NOMO-1 (cell line): Measurements from ENCODE around the gene CSNK1G3.

Experiments used
- DNase-seq, 2 experiments: peaks; one replicate each; lab custom pipeline; 2025; ENCODE audit not compliant: unreplicated experiment in 2 of 2; lab: John Stamatoyannopoulos, UW

Gene CSNK1G3

DNA sequence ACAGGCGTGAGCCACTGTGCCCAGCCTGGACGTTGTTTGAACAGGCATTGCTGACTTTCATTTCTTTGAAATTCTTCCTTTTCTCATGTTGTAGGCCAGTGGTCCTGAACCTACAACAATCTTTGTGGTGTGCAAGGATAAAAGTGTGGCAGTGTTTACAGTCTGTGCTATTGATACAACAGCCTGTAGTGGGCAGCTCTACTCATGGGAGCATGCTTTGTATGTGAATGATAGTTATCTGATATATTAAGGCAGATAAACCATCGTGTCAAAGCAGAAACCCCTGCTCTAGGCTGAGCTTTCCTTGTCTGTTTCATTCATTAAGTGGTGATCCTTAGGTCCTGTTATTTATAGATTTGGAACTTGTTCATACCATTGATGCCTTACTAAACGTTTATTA, 42.6 kb downstream of the CSNK1G3 start:
- DNase-seq = no peak

DNA sequence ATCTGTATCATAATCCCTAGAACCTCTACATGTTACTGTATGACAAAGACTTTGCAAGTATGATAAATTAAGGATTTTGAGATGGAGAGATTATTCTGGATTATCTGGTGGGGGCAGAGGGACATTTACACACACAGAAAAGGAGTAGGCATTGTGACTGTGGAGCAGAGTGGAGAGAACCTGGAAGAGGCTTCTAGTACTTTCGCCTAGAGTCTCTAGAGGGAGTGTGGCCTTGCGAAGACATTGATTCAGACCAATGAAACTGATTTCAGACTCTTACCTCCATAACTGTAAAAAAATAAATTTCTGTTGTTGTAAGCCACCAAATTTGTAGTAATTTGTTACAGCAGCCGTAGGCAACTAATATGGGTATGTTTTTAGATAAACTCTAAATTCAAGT, 45.9 kb downstream of the CSNK1G3 start:
- no peak for DNase-seq

GRCh38 chr5:123558762-123559433, 46.9 kb downstream of the CSNK1G3 start:
- no peak for DNase-seq

DNA sequence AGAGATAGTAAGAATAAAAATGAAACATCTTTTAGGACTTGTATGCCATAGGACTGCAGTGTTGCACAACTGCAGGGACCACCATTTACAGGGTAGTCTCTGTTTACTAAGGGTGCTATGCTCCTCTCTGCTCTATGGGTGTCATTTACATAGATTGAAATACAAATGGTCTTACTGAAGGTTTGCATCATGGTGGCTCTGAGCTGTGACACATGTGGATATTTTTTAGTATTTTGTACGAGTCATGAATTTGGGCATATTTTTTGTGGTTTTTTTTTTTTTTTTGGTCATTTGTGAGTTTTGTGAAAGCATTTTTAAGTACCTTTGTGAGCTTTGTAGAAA, 47.4 kb downstream of the CSNK1G3 start:
- DNase-seq = no peak

- DNase-seq = no peak
These were observed 49.3 kb downstream of the CSNK1G3 start for GRCh38 chr5:123561230-123561629.

GRCh38 chr5:123571927-123572326, 60.0 kb downstream of the CSNK1G3 start:
- DNase-seq = no peak

GRCh38 chr5:123578390-123578789, 66.4 kb downstream of the CSNK1G3 start:
- DNase-seq = no peak

DNA sequence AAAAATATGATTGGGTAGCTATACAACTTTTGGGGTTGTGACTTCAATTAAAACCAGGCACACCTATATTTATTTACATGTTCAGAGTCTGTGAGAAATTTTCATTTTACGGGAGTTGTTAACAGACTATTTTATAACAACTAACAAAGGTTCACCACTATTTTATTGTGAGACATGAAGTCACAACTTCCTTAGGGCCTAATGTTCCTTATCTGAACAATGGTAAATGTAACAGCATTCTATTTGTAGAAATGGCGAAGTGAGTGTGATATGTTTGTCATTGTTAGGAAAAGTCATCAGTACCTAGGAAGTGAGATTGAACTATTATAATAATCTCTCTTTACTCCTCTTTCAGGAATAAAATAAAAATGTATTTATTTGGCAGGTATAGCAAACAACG, 67.4 kb downstream of the CSNK1G3 start:
- no peak for DNase-seq

GRCh38 chr5:123582550-123583285, 70.7 kb downstream of the CSNK1G3 start:
- peak in 1 of 2 experiments; percentile 18 for DNase-seq

GRCh38 chr5:123585871-123586270, 73.9 kb downstream of the CSNK1G3 start:
- no peak for DNase-seq

DNA sequence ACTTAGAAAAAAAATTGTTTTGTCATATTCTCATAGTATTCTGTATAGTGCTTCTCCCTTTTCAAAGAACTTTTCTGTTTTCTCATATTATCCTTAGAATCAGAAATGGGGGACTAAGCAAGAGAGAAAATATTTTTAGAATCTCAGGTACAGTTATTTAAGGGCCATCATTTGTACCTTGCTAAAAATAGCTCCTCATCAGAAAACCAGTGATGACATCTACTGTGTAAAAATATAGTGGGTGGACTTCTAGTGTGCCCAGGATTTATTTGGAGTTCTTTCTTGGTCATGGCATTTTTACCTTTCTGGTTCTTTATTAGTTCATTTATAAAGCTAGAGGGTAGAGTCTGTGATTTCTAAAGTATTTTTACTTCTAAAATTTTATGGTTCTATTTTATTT, 82.5 kb downstream of the CSNK1G3 start:
- no peak for DNase-seq

GRCh38 chr5:123597018-123597417, 85.0 kb downstream of the CSNK1G3 start:
- no peak for DNase-seq

GRCh38 chr5:123598028-123598689, 86.2 kb downstream of the CSNK1G3 start:
- no peak for DNase-seq

DNA sequence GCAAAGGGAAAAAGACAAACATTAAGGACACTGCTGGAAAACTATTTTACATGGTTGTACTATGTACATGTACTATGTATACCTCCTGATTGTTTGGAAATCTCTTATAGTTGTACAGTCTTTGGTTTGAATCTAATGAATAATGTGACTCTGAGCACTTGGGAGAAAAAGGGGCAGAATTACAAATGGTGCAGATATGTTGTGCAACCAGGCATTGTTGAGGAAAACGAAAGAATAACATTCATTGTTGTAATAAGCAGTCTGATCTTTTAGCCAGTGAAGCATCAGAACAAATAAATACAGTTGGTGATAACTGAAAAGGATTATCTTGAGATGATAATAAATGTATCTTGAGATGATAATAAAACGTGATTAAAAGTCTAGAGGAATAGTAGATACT, 87.2 kb downstream of the CSNK1G3 start:
- DNase-seq = no peak

DNA sequence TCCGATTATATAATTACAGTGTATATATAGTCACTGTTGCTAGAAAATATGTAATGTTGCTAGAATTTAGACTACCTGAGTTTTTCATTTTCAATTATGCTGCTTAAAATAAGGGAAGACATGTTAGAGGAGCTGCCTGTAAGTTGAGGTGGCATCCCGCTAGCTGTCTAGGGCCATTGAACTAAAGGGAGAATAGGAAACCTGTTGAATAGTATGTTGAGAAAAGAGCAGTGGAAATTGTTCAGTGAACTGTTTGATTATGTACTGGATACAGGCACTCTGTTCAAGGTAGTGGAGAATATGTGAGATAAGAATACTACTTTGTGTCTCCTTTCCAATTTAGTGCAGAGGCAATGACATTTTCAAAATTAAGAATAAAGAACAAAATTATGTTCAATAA, 89.6 kb downstream of the CSNK1G3 start:
- no peak for DNase-seq

GRCh38 chr5:123605822-123606221, 93.8 kb downstream of the CSNK1G3 start:
- DNase-seq = no peak

GRCh38 chr5:123610209-123610608, 98.2 kb downstream of the CSNK1G3 start:
- no peak for DNase-seq

- DNase-seq = peak in 1 of 2 experiments; percentile 57
These were observed 98.9 kb downstream of the CSNK1G3 start for GRCh38 chr5:123610665-123611405.

DNA sequence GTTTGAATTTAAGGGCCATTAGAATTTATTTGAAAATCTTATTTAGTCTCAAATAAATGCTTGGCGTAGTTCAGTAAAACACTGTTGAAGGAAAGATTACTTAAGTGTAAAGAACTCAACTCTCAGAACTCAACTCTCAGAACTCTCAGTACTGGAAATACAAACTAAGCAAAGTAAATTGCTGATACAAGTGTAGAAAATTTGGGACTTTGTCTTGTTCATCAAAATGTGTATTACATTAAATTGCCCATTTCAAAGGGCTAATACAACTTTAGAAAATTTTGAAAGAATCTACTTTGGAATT, 99.4 kb downstream of the CSNK1G3 start:
- no peak for DNase-seq

DNA sequence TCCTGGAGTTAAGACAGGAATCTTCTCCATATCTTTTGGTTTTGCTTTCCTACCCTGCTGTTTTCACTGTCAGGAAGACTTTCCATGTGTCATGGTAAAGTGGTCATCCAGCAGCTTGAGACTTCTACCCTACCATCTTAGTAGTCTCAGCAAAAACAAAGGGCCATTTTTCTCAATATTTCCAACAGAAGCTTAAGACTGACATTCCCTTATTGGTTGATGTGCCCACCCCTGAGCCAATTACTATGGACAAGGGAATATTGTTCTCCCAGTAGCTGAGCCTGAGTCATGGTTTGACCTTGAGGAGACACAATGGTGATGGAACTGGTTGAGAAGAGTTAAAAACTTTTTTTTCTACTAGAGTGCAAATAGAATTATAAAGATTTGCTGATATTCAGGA, 105.6 kb downstream of the CSNK1G3 start:
- DNase-seq = no peak

- DNase-seq = no peak
These were observed 114.1 kb downstream of the CSNK1G3 start for GRCh38 chr5:123626051-123626450.
